HG03060 (cell line): ENCODE results near the gene SLC24A4.
A peak's percentile ranks its signal among the peaks of the same experiment; 100 is the strongest.
"Not testable (repeated sequence)": the region's sequence is repeated elsewhere in the genome, so short reads cannot be mapped to it uniquely, and the experiment has no call there.

Experiments
- ATAC-seq: cut with Tn5 transposase; IDR thresholded peaks from one replicate; pipeline ENCODE4 v1.9.1; 2021; ENCODE audit warnings: low read depth, moderate number of reproducible peaks; ENCODE audit not compliant: unreplicated experiment

Gene SLC24A4

GRCh38 chr14:92532490-92533163 lies 209.7 kb downstream of the SLC24A4 start:
- no peak for ATAC-seq

- no peak for ATAC-seq
Measured at GRCh38 chr14:92534932-92535643, 212.1 kb downstream of the SLC24A4 start.

GRCh38 chr14:92536231-92536630 lies 213.3 kb downstream of the SLC24A4 start:
- not testable (repeated sequence) for ATAC-seq

- peak; percentile 52 for ATAC-seq
Measured at GRCh38 chr14:92538412-92538985, 215.5 kb downstream of the SLC24A4 start.

GRCh38 chr14:92539419-92539818 lies 216.5 kb downstream of the SLC24A4 start:
- no peak for ATAC-seq

GRCh38 chr14:92539875-92540274 lies 216.9 kb downstream of the SLC24A4 start:
- no peak for ATAC-seq

- ATAC-seq: no peak
Measured at GRCh38 chr14:92540472-92541048, 217.6 kb downstream of the SLC24A4 start.

- no peak for ATAC-seq
Measured at GRCh38 chr14:92542766-92543554, 220.0 kb downstream of the SLC24A4 start.

GRCh38 chr14:92544051-92544720 lies 221.2 kb downstream of the SLC24A4 start:
- no peak for ATAC-seq

GRCh38 chr14:92546347-92547053 lies 223.5 kb downstream of the SLC24A4 start:
- ATAC-seq: no peak

- ATAC-seq: no peak
Measured at GRCh38 chr14:92549105-92549858, 226.3 kb downstream of the SLC24A4 start.

- ATAC-seq: no peak
Measured at GRCh38 chr14:92549859-92550230, 226.9 kb downstream of the SLC24A4 start.
